NAMALWA (cell line): ENCODE measurements around the gene TBCK.
"Not testable (repeated sequence)": the region's sequence is repeated elsewhere in the genome, so short reads cannot be mapped to it uniquely, and the experiment has no call there.

ENCODE experiments used
- DNase-seq: peaks from one replicate; pipeline ENCODE4 v3.0.0-alpha.2; 2015; ENCODE audit warnings: low spot score

The TBCK gene

GRCh38 chr4:106315968-106316772 is at the start of gene TBCK, which contains the start of gene AIMP1:
TBCK (minus strand) TSS chr4:106316209; CDS start chr4:106308960, 7,249 bp downstream.
AIMP1 (plus strand) TSS chr4:106316550; CDS start chr4:106325010, 8,460 bp downstream.
- peak; percentile 93 for DNase-seq

- no peak for DNase-seq
These were observed 49.6 kb upstream of the TBCK start for GRCh38 chr4:106365613-106366012.

GRCh38 chr4:106364282-106364681 is 48.3 kb upstream of the TBCK start:
- DNase-seq: no peak

GRCh38 chr4:106362086-106362825 is 46.2 kb upstream of the TBCK start:
- no peak for DNase-seq

- DNase-seq: no peak
These were observed 42.9 kb upstream of the TBCK start for GRCh38 chr4:106358899-106359298.

GRCh38 chr4:106355193-106355592 is 39.2 kb upstream of the TBCK start:
- no peak for DNase-seq

GRCh38 chr4:106353786-106354185 is 37.8 kb upstream of the TBCK start:
- no peak for DNase-seq

- DNase-seq: no peak
These were observed 35.0 kb upstream of the TBCK start for GRCh38 chr4:106351016-106351415.

GRCh38 chr4:106347167-106347566 is 31.2 kb upstream of the TBCK start:
- DNase-seq: no peak

GRCh38 chr4:106344647-106344970 is 28.6 kb upstream of the TBCK start:
- DNase-seq: no peak

GRCh38 chr4:106343865-106344646 is 28.0 kb upstream of the TBCK start:
- no peak for DNase-seq

- no peak for DNase-seq
These were observed 24.8 kb upstream of the TBCK start for GRCh38 chr4:106340774-106341173.

GRCh38 chr4:106339431-106339830 is 23.4 kb upstream of the TBCK start:
- DNase-seq: no peak

GRCh38 chr4:106338671-106339070 is 22.7 kb upstream of the TBCK start:
- DNase-seq: no peak

GRCh38 chr4:106337916-106338315 is 21.9 kb upstream of the TBCK start:
- DNase-seq: no peak

- no peak for DNase-seq
These were observed 20.6 kb upstream of the TBCK start for GRCh38 chr4:106336618-106337017.

GRCh38 chr4:106334741-106335470 is 18.9 kb upstream of the TBCK start:
- no peak for DNase-seq

- DNase-seq: no peak
These were observed 17.2 kb upstream of the TBCK start for GRCh38 chr4:106333186-106333585.

GRCh38 chr4:106329041-106329618 is 13.1 kb upstream of the TBCK start:
- DNase-seq: peak; percentile 67

GRCh38 chr4:106325800-106326199 is 9.8 kb upstream of the TBCK start:
- no peak for DNase-seq

- no peak for DNase-seq
These were observed 7.1 kb upstream of the TBCK start for GRCh38 chr4:106323119-106323518.

- DNase-seq: not testable (repeated sequence)
These were observed 5.8 kb upstream of the TBCK start for GRCh38 chr4:106321814-106322213.
